CD4-positive, alpha-beta T cell treated with Interleukin-15 for 1 hour (primary cell): ENCODE results near the gene TOX2.

Experiments
- DNase-seq: peaks from one replicate; pipeline ENCODE4 v3.0.0-alpha.2; 2020

Gene TOX2, protein sequence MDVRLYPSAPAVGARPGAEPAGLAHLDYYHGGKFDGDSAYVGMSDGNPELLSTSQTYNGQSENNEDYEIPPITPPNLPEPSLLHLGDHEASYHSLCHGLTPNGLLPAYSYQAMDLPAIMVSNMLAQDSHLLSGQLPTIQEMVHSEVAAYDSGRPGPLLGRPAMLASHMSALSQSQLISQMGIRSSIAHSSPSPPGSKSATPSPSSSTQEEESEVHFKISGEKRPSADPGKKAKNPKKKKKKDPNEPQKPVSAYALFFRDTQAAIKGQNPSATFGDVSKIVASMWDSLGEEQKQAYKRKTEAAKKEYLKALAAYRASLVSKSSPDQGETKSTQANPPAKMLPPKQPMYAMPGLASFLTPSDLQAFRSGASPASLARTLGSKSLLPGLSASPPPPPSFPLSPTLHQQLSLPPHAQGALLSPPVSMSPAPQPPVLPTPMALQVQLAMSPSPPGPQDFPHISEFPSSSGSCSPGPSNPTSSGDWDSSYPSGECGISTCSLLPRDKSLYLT

GRCh38 chr20:43914311-43915210, at the start of gene TOX2:
Gene TOX2 (plus strand): TSS chr20:43914852. CDS start chr20:43914892, 40 bp downstream.
- peak; percentile 45 for DNase-seq

GRCh38 chr20:43868091-43868490, 46.6 kb upstream of the TOX2 start:
- no peak for DNase-seq

- DNase-seq, result no peak
Measured at GRCh38 chr20:43870484-43870883, 44.2 kb upstream of the TOX2 start.

GRCh38 chr20:43878776-43879175, 35.9 kb upstream of the TOX2 start:
- no peak for DNase-seq

DNA sequence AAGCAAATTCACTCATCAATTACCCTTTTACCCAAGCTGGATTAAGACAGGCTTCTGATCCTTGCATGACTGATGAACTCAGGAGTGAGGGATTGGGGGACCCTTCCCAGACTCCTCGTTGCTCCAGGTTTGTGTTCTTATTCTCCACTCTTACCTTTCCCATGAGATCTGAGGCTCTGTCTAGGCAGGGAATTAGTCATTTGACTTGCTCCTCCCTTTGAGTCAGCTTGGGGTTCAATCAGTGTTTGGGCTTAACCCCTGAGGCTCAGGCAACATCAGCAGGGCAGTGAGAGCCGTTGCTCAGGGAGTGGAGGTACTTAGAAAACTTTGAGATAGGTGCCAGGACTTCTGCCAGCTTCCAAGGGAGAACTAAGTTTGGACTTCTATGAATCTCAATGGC, 20.7 kb upstream of the TOX2 start:
- DNase-seq, result no peak

DNA sequence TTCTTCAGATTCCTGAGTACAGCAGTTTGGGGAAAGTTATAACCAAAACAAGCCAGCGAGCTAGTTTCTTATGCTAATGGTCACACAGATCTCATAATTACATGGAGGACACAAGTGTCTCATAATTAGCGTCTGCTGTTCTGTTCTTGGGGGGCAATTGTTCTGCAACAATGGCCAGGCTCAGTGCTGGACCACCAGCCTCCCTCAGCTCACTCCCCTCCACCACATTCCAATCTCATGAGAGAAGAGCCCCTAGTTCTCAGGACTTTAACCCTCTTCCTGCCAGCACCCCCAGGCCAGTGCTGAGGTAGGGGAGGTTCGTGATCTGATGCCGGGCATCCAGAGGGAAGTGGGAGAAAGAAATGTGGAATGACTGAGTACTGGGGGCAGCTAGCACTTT, 20.2 kb upstream of the TOX2 start:
- DNase-seq, result no peak

GRCh38 chr20:43895235-43895634, 19.4 kb upstream of the TOX2 start:
- DNase-seq, result no peak

DNA sequence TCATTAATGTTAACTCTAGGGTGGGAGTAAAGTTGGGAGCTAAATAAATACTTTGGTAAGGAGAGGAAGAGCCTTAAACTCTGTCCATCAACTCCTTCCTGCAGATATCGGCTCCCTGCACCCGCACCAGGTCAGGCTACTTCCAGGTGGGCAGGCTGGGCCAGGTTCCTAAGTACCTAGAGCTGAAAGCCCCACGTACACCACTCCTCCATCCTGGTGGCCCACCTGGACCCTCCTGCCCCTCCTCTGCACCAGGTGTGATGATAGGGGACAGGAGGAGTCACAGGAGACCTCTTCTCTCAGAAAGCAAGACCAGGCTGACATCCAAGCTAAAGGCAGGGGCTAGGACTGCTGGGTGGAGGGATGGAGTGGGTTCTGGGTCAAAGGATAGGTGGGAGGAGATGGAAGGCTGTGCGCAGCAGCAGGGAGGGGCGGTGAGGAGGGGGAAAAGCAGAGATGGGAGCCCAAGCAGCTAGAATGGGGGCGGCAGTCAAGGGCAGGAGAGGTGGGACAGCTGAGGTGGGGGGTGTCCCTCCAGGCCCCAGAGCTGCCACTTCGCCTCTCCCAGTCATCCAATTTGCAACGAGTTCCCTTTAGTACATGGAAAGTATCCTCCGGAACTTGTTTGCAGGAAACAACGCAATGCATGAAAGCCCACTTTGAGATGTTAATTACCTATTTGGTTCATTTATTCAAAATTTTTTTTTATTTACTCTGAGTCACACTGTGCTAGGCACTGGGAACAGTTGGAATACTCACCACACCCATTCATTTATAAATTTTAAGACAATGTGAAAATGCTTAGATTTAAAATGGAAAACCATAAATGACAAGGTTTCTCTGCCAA, 15.2 kb upstream of the TOX2 start:
- DNase-seq, result no peak

- no peak for DNase-seq
Measured at GRCh38 chr20:43900121-43900466, 14.6 kb upstream of the TOX2 start.

DNA sequence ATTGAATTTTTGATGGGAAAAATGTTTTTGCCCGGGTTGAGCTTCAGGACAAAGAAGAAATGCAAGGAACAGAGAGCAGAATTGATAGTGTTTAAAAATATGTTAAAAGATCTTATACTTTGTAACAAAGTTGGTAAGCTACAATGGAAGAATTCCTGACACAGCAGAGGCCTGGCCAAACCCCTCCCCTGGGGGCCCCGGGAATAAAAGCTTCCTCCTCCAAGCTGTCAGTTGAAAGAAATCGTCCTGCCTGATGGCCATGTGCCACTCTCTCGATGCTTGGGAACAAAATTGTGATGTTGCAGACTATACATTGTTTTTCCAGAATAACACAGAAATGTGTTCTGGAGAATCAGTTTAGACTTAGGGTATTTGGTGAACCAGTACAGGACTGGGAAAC, 14.2 kb upstream of the TOX2 start:
- no peak for DNase-seq

GRCh38 chr20:43901296-43901695, 13.4 kb upstream of the TOX2 start:
- DNase-seq, result no peak

DNA sequence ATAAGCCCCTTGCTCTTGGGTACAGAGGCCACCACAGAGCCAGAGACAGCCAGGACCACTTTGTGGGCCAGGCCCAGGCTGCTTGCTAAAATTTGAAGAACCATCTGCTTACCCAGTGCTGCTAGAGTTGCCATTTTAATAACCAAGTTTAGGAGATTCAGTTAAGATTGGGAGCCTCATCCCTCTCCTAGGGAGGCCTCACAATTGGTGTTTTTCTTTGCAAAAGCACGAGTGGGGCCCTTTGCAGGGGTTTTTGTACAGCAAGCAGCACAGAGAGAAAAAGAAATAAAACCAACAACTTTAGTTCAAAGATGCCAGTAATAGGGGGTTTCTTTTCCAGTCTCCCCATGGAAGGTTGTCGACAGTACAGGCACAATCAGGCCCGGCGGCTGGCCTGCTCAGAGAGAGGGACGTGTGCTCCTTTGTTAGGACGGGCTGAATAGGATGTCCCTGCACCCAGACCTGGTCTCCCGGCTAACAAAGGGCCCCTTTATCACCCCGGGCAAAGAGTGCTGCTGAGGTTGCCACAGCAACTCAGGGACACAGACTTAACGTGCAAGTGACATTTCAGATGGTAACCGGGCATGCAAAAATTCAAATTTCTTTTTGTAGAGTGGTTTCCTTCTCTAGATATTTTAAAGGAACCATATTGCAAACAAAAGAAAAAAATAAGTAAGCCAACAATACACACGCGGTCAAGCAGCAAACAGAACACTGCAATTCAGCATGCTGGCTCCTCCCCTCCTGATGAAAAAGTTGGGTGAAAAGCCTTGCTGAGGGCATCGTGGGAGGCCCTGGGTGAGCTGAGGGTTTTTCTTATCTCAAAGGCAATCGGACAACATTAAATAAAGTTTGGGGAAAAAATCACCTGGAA, 10.5 kb upstream of the TOX2 start:
- no peak for DNase-seq

DNA sequence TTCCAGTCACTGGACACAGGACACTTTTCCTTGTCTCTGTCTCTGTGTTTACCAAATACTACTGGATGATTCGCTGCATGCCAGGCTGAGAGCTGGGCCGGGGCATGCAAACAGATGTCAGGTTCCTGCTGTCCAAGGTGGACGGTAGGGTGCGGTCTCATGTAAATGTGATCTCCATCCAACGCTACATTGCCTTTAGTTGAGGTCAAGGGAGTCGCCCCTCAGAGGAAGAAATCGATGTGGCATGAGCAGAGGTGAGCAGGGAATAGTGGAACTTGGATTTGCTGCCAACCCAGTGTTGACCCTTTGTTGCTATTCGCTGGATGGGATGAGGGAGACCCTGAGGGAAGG, 9.8 kb upstream of the TOX2 start:
- DNase-seq, result no peak

DNA sequence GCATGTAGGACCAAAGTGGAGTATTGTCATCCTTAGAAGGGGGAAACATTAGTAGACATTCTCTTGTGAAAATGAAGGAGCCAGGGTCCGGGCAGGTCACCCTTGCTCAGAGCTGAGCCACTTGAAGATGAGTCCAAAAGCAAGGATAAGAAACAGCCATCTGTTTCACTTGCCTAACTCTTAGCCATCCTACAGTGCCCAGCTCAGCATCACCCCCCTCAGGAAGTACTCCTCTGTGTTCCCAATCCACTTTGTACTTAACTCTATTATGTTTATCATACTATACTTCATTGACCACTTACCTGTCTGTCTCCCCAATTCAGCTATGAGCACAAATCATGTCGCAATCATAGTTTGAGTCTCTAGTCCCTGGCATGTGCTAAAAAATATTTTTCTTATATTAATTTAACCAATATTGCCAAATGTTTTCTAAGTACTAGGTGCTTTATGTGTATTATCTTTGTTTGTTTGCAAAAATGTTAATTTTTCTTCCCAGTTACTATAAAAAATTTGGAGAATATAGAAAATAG, 8.1 kb upstream of the TOX2 start:
- DNase-seq, result no peak

DNA sequence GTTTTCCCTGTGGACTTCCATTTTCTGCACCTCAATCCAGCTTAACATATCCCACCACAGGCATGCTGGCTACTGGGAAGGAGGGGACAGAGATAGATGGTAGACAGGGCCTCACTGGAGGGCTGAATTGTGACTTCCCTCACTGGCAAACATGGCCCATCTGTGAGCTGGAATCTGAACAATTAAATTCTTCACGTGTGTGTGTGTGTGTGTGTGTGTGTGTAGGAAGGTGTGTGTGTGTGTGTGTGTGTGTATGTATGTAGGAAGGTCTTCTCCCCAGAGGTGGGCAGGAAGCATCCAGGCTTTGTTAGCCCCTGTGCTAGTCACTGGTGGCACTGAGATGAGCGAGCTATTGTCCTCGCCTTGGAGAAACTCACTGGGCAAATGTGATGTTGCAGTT, 5.4 kb upstream of the TOX2 start:
- DNase-seq, result no peak

- no peak for DNase-seq
Measured at GRCh38 chr20:43909720-43910119, 4.9 kb upstream of the TOX2 start.

DNA sequence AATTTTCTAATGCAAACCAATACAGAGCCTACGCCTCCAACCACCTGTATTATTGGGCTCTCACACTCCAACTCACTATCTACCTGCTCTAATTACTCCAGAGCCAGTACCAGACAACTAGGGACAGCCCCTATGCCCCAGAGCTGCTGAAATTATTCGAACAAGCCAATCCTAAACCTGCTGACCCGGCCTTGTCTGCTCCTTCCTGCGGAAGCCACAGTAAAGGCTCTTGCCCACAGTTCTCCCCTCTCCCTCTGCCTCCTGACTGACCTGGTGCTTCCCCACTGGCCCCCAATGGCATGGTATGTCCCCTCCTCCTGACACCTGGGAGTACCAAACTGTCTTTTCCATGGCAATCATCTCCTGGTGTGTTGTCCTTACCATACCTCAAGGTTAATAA, 4.1 kb upstream of the TOX2 start:
- no peak for DNase-seq

DNA sequence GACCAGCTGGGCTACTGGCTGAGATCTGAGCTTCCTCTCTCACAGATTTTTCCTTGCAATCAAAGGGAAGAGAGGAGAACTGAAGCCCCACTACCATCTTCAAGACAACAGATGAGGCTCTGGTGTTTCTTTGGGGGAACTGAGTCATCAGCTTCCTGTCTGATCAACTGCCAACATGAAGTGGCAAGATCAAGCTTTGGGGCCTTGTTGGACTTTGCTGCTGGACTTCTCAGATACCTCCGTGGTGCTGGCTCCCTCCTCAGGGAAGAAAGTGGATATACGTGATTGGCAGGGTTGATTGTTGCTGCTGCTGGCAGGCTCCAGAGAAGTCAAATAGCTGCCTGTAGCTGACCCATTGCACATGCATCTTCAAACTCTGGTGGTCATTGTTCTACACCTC, 3.6 kb upstream of the TOX2 start:
- DNase-seq, result no peak

- DNase-seq, result no peak
Measured at GRCh38 chr20:43913291-43914025, 1.2 kb upstream of the TOX2 start.

GRCh38 chr20:43915211-43916072, 790 bp downstream of the TOX2 start:
- DNase-seq, result peak; percentile 34
